ENCODE measurements around the gene LGALS9.

LGALS9 gene

DNA sequence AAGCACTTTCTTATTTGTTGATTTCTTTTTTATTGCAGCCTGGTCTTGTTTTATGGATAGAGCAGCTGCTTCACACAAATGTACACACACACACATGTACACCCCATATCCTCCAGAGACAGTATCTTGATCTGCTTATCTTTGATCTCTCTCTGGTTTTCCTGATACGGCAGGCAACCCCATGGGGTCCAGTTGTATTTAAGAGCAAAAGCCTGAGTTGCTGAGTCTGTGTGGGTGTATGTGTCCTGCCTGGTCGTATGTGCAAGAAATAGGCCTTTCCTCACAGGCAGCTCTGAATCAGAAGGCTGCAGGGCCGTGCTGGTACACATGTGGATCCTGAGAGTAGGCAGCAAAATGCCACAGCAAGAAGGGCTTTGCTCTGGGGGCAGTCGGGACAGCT lies 14.6 kb upstream of the LGALS9 start:
- no peak overlapping the region for H3K4me3 ChIP-seq (ENCODE audit: low read depth, low read length)
- DNase-seq (ENCODE audit: low read depth, low spot score) = no peak
- in situ Hi-C loops (cut with HindIII; ENCODE audit: low sequenced_read_pairs) = no loop called here
- TF ChIP-seq, protein P1, sequence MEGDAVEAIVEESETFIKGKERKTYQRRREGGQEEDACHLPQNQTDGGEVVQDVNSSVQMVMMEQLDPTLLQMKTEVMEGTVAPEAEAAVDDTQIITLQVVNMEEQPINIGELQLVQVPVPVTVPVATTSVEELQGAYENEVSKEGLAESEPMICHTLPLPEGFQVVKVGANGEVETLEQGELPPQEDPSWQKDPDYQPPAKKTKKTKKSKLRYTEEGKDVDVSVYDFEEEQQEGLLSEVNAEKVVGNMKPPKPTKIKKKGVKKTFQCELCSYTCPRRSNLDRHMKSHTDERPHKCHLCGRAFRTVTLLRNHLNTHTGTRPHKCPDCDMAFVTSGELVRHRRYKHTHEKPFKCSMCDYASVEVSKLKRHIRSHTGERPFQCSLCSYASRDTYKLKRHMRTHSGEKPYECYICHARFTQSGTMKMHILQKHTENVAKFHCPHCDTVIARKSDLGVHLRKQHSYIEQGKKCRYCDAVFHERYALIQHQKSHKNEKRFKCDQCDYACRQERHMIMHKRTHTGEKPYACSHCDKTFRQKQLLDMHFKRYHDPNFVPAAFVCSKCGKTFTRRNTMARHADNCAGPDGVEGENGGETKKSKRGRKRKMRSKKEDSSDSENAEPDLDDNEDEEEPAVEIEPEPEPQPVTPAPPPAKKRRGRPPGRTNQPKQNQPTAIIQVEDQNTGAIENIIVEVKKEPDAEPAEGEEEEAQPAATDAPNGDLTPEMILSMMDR (IDR thresholded peaks at IDR 0.05; ENCODE audit: low read depth, low read length) = no peak

DNA sequence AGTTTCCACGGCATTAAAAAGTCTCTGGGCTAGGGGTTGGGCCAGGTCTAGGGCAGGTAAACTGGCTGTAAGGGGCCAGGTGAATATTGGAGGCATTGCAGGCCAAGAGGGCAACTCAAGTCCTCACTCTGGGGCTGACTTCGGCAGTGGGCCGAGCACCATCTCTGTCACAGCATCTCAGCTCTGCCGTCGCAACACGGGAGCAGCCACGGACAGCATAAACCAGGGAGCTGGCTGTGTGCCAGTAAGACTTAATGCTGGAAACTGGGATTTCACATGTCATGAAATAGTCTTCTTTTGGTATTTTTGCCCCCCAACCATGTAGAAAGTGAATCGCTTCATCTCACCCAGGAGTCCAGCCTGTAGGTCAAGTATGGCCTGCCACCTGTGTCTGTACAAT lies 12.6 kb upstream of the LGALS9 start:
- TF ChIP-seq, protein P1 (IDR thresholded peaks at IDR 0.05; ENCODE audit: low read depth, low read length) = no peak
- in situ Hi-C loops (cut with HindIII; ENCODE audit: low sequenced_read_pairs) = no loop called here

DNA sequence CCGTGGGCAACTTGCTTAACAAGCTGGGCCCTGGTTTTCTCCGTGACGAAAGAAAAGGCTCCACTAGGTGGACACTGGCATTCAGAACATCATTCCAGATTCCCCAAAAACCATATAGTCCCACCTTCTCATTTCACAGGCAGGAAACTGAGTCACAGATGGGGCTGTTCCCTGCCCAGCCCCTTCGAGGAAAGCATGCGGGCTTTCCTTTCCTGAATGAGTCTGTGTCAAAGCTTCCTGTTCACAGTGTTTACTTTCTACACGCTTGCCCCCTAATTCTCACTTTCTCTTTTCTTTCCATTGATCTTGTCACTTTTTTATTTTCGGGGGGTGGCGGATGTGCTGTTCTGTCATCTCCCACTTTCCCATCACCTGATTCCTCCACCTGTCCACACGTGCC lies 10.3 kb upstream of the LGALS9 start:
- no peak for DNase-seq (ENCODE audit: low read depth, low spot score)
- H3K4me3 ChIP-seq (ENCODE audit: low read depth, low read length) = no peak overlapping the region
- in situ Hi-C loops (cut with HindIII; ENCODE audit: low sequenced_read_pairs) = no loop called here
- TF ChIP-seq, protein P1 (IDR thresholded peaks at IDR 0.05; ENCODE audit: low read depth, low read length) = no peak

More for the DNA sequence above, 12.6 kb upstream of the LGALS9 start:
- no peak overlapping the region for H3K4me3 ChIP-seq (ENCODE audit: low read depth, low read length)
- no peak for DNase-seq (ENCODE audit: low read depth, low spot score)

DNA sequence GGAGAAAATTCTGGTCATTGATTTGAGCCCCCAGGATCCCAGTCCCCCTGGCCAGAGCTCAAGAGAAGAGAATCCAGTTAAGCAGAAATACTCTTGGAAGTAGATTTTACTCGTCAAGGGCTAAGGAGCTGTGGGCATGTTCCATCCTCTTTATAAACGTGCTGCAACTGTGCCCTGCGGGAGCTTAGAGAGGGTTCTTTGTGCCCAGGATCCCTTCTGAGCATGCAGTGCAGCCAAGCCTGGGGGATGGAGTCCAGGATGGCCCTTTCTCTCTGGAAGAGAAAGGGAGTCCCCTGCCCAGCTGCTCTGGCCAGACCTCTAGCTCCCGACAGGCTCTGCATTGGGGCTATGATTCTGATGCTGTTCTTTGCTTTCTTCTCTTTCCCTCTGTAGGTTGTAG lies 9.5 kb upstream of the LGALS9 start:
- in situ Hi-C loops (cut with HindIII; ENCODE audit: low sequenced_read_pairs) = no loop called here
- DNase-seq (ENCODE audit: low read depth, low spot score) = no peak
- H3K4me3 ChIP-seq (ENCODE audit: low read depth, low read length) = no peak overlapping the region
- TF ChIP-seq, protein P1 (IDR thresholded peaks at IDR 0.05; ENCODE audit: low read depth, low read length) = no peak

DNA sequence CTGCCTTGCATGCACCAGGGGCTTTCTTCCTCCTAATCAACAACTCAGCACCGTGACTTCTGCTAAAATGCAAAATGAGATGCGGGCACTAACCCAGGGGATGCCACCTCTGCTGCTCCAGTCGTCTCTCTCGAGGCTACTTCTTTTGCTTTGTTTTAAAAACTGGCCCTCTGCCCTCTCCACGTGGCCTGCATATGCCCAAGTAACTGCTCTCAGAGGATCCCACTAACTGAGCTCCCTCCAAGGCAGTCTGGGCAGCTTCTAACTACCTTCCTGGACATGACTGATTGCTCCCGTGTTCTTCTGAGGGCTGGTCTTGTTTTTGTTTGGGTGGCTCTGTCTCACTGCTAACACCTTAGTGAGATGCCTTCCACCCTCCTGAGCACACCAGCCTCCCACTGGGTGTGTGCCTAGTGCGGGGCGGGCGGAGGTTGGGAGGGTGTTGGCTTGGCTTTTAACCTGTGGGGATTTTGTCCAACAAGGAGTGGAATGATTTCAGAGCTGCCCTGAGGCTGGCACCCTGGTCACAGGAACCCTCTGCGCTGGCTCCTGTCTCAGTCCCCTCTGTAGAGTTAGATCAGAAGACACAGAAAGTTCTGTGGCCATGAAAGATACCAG lies 8.9 kb upstream of the LGALS9 start:
- no peak overlapping the region for H3K4me3 ChIP-seq (ENCODE audit: low read depth, low read length)
- in situ Hi-C loops (cut with HindIII; ENCODE audit: low sequenced_read_pairs) = no loop called here
- DNase-seq (ENCODE audit: low read depth, low spot score) = no peak
- TF ChIP-seq, protein P1 (IDR thresholded peaks at IDR 0.05; ENCODE audit: low read depth, low read length) = no peak

DNA sequence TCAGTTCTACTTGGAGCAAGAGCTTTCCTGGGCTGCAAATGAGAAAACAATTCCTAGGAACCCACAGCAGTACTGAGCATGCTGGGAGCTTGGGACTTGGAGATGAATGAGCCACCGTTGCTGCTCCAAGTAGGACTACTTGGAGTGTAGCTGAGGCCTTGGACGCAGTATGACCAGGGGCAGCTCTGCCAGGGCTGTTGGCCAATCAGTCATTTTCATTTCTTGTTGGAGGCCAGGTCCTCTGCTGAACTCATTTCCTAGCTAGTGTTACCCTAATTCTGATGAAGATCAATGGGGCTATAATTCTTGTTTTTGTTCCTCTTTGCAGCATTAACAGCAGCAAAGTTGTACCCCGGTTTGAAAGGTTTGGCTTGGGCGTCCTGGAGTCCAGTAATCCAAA lies 8.0 kb upstream of the LGALS9 start:
- TF ChIP-seq, protein P1 (IDR thresholded peaks at IDR 0.05; ENCODE audit: low read depth, low read length) = no peak
- no peak for DNase-seq (ENCODE audit: low read depth, low spot score)
- H3K4me3 ChIP-seq (ENCODE audit: low read depth, low read length) = no peak overlapping the region
- in situ Hi-C loops (cut with HindIII; ENCODE audit: low sequenced_read_pairs) = no loop called here
